Measurements from ENCODE around the gene PAX6. TPM values are rescaled to one million over a fixed set of nuclear protein-coding genes. Genes with fewer than 3 reads are reported as not detected.

Gene PAX6
- total and polyA plus RNA-seq, 2 of the 13 experiments (the other 11 are each of a cell fraction or from before 2014, with no cell fraction given): 0.15 to 1.1 TPM

DNA sequence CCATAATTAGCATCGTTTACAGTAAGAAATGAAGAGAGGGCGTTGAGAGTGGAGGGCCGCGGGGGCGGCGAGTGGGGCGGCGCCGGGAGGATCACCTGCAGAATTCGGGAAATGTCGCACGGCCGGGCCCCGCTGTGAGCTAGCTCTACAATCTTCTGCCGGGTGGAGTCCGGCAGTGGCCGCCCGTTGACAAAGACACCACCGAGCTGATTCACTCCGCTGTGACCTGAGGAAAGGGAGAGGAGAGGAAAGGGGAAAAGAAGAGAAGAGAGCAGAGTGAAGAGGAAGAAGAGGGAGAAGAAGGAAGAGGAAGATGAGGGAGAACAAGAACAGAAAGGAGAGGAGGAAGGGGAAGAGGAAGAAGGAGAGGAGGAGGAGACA lies 8.5 kb downstream of the PAX6 start (continued):
- TF ChIP-seq SOX6 (IDR thresholded peaks at IDR 0.05) (no peak), SOX6 (CRISPR knock-in tag; IDR thresholded peaks at IDR 0.05) (no peak), HCFC1 (IDR thresholded peaks at IDR 0.05; ENCODE audit: low read depth, low read length) (no peak)

DNA sequence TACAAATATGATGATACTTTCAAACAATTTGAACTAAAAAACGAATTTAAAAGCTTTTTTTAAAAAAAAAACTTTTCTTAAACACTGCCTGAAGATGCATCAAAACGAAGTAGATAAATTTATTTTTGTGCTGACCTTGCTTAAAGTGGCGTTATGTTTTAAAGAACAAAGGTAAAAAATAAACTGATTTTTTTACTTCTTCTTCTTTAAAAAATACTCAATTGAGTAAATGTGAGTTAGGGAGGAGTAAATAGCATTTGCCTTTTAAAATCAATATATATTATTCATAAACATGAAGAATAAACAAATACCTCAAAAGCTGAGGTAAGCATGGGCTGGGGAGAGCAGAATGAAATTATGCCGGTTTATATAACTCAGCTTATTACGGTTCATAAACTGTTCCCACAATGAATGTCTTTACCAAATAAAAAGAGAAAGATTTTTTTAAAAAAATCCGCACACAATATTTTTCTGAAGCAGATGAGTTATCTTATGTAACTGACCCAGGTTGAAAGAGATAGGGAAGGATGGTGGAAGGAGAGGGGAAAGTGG lies 9.0 kb downstream of the PAX6 start:
- FAIRE-seq (no peak), DNase-seq (ENCODE audit: low spot score) (no peak), ATAC-seq (no peak)
- Histone ChIP-seq H3K27me3 (ENCODE audit: control insufficient read depth in 1 of 2, insufficient read depth in 2 of 2, low read length in 2 of 2) (no peaks in the 10 kb centered on the region), H4K20me1 (ENCODE audit: insufficient read depth, low read length) (no peaks in the 10 kb centered on the region), H3K9me3 (ENCODE audit: low read length) (no peaks in the 10 kb centered on the region), H3K4me3 (replicated peaks in 1 of 3; ENCODE audit: insufficient read depth in 1 of 3, low read depth in 2 of 3, low read length in 3 of 3) (no peak overlapping the region), H3K27ac (ENCODE audit: extremely low read length, insufficient read depth, low read length) (no peak overlapping the region), H3K79me2 (ENCODE audit: insufficient read depth, low read length) (no peaks in the 10 kb centered on the region), H3K9ac (ENCODE audit: insufficient read depth, low read depth, low read length) (no peak overlapping the region), H3K4me1 (ENCODE audit: insufficient read depth, low read length) (no peaks in the 10 kb centered on the region), H2AFZ (ENCODE audit: low read length) (no peak overlapping the region), H3K36me3 (replicated peaks in 1 of 2; ENCODE audit: control insufficient read depth in 1 of 2, insufficient read depth in 2 of 2, low read length in 2 of 2) (no peaks in the 10 kb centered on the region), H3K4me2 (ENCODE audit: low read depth, low read length) (no peak overlapping the region)
- TF ChIP-seq ZNF792 (CRISPR knock-in tag; IDR thresholded peaks at IDR 0.05) (no peak), MAFK (conservative IDR thresholded peaks at IDR 0.05 in 1 of 2, IDR thresholded peaks at IDR 0.05 in 1 of 2; ENCODE audit: low read length in 2 of 2) (peak; percentile 86 to 93), MAFF (IDR thresholded peaks at IDR 0.05; ENCODE audit: low read depth, low read length) (peak; percentile 89)
- WGBS (ENCODE audit: low lambda C conversion rate): 58% methylated on average over 6 of the region's 6 CpGs
- CTCF ChIA-PET (ENCODE audit: low intra/inter-chr PET ratio, low total read pairs): no interaction called here
- POLR2A ChIA-PET: no interaction called here
- in situ Hi-C loops (cut with HindIII; ENCODE audit: extremely low pct_ligation_motif_present, low pct_unique_long_range_greater_than_20kb): no loop called here
- BruUV-seq (replicated peaks): no TSS peak
- intact Hi-C loops (cut with micrococcal nuclease; ENCODE audit: unreplicated experiment): no loop called here

DNA sequence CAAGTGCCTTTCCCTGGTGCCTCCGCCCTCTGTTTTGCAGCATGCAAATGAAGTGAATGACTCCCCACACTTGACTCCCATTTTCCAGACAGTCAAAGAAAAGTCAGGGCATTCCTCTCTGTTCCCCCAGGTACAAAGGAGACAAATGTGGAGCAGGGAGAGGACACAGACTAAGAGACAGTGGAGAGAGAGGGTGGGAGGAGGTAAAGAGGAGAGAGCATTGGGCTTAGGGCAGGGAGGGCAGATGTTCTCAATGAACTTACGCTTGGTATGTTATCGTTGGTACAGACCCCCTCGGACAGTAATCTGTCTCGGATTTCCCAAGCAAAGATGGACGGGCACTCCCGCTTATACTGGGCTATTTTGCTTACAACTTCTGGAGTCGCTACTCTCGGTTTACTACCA lies 9.8 kb downstream of the PAX6 start:
- FAIRE-seq: no peak
- WGBS (ENCODE audit: low lambda C conversion rate): 76% methylated on average over 9 of the region's 9 CpGs
- H3K4me3 ChIP-seq (replicated peaks in 1 of 3; ENCODE audit: insufficient read depth in 1 of 3, low read depth in 2 of 3, low read length in 3 of 3): no peak overlapping the region
- no peak for DNase-seq (ENCODE audit: low spot score)
- no peak overlapping the region for H3K4me2 ChIP-seq (ENCODE audit: low read depth, low read length)
- no peaks in the 10 kb centered on the region for H3K79me2 ChIP-seq (ENCODE audit: insufficient read depth, low read length)
- no peaks in the 10 kb centered on the region for H3K27me3 ChIP-seq (ENCODE audit: control insufficient read depth in 1 of 2, insufficient read depth in 2 of 2, low read length in 2 of 2)
- H3K4me1 ChIP-seq (ENCODE audit: insufficient read depth, low read length): no peaks in the 10 kb centered on the region
- H3K27ac ChIP-seq (ENCODE audit: extremely low read length, insufficient read depth, low read length): no peak overlapping the region
- H4K20me1 ChIP-seq (ENCODE audit: insufficient read depth, low read length): no peaks in the 10 kb centered on the region
- BruUV-seq (replicated peaks): no TSS peak
- intact Hi-C loops (cut with micrococcal nuclease; ENCODE audit: unreplicated experiment): no loop called here
- no peaks in the 10 kb centered on the region for H3K36me3 ChIP-seq (replicated peaks in 1 of 2; ENCODE audit: control insufficient read depth in 1 of 2, insufficient read depth in 2 of 2, low read length in 2 of 2)
- H3K9ac ChIP-seq (ENCODE audit: insufficient read depth, low read depth, low read length): no peak overlapping the region
- no peak for ATAC-seq
- H2AFZ ChIP-seq (ENCODE audit: low read length): no peak overlapping the region
- ChIA-PET CTCF (ENCODE audit: low intra/inter-chr PET ratio, low total read pairs) (no interaction called here), POLR2A (no interaction called here)
- no peaks in the 10 kb centered on the region for H3K9me3 ChIP-seq (ENCODE audit: low read length)
- in situ Hi-C loops (cut with HindIII; ENCODE audit: extremely low pct_ligation_motif_present, low pct_unique_long_range_greater_than_20kb): no loop called here
- TF ChIP-seq ZNF549 (CRISPR knock-in tag; IDR thresholded peaks at IDR 0.05) (no peak), ZFP36L2 (CRISPR knock-in tag; IDR thresholded peaks at IDR 0.05) (no peak)
- TF ChIP-seq, protein P1, sequence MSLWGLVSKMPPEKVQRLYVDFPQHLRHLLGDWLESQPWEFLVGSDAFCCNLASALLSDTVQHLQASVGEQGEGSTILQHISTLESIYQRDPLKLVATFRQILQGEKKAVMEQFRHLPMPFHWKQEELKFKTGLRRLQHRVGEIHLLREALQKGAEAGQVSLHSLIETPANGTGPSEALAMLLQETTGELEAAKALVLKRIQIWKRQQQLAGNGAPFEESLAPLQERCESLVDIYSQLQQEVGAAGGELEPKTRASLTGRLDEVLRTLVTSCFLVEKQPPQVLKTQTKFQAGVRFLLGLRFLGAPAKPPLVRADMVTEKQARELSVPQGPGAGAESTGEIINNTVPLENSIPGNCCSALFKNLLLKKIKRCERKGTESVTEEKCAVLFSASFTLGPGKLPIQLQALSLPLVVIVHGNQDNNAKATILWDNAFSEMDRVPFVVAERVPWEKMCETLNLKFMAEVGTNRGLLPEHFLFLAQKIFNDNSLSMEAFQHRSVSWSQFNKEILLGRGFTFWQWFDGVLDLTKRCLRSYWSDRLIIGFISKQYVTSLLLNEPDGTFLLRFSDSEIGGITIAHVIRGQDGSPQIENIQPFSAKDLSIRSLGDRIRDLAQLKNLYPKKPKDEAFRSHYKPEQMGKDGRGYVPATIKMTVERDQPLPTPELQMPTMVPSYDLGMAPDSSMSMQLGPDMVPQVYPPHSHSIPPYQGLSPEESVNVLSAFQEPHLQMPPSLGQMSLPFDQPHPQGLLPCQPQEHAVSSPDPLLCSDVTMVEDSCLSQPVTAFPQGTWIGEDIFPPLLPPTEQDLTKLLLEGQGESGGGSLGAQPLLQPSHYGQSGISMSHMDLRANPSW (CRISPR knock-in tag; IDR thresholded peaks at IDR 0.05; ENCODE audit: borderline replicate concordance): no peak
- TF ChIP-seq, protein P2, sequence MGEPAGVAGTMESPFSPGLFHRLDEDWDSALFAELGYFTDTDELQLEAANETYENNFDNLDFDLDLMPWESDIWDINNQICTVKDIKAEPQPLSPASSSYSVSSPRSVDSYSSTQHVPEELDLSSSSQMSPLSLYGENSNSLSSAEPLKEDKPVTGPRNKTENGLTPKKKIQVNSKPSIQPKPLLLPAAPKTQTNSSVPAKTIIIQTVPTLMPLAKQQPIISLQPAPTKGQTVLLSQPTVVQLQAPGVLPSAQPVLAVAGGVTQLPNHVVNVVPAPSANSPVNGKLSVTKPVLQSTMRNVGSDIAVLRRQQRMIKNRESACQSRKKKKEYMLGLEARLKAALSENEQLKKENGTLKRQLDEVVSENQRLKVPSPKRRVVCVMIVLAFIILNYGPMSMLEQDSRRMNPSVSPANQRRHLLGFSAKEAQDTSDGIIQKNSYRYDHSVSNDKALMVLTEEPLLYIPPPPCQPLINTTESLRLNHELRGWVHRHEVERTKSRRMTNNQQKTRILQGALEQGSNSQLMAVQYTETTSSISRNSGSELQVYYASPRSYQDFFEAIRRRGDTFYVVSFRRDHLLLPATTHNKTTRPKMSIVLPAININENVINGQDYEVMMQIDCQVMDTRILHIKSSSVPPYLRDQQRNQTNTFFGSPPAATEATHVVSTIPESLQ (CRISPR knock-in tag; conservative IDR thresholded peaks at IDR 0.05): no peak
- TF ChIP-seq, protein P3, sequence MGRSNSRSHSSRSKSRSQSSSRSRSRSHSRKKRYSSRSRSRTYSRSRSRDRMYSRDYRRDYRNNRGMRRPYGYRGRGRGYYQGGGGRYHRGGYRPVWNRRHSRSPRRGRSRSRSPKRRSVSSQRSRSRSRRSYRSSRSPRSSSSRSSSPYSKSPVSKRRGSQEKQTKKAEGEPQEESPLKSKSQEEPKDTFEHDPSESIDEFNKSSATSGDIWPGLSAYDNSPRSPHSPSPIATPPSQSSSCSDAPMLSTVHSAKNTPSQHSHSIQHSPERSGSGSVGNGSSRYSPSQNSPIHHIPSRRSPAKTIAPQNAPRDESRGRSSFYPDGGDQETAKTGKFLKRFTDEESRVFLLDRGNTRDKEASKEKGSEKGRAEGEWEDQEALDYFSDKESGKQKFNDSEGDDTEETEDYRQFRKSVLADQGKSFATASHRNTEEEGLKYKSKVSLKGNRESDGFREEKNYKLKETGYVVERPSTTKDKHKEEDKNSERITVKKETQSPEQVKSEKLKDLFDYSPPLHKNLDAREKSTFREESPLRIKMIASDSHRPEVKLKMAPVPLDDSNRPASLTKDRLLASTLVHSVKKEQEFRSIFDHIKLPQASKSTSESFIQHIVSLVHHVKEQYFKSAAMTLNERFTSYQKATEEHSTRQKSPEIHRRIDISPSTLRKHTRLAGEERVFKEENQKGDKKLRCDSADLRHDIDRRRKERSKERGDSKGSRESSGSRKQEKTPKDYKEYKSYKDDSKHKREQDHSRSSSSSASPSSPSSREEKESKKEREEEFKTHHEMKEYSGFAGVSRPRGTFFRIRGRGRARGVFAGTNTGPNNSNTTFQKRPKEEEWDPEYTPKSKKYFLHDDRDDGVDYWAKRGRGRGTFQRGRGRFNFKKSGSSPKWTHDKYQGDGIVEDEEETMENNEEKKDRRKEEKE (IDR thresholded peaks at IDR 0.05): no peak
